ENCODE results near the gene IL10. TPM values are rescaled to one million over a fixed set of nuclear protein-coding genes. Genes with fewer than 3 reads are reported as not detected.

Gene IL10
- total and polyA plus RNA-seq, 8 donors: 0.29 to 7.2 (median 1.5) TPM; not detected in 2

DNA sequence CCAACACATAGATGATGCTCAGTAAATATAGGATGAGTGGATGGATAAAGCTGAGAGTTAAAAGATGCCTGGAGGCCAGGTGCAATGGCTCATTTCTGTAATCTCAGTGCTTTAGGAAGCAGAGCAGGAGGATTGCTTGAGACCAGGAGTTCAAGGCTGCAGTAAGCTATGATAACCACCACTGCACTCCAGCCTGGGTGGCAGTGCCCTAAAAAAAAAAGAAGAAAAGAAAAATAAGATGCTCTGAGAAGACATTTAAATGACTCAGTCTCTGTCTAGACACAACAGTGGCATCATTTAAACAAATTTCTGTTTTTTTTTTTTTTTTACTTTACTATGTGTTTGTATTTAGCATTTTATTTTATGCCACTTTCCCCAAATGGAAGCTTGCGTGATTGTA lies 27.0 kb downstream of the IL10 start:
- WGBS, 5 donors: 89 to 96% (median 94%) methylated on average over 1 of the region's 1 CpG
- no peaks in the 10 kb centered on the region for H3K36me3 ChIP-seq
- H3K4me3 ChIP-seq: no peak overlapping the region
- TF ChIP-seq, protein P1, sequence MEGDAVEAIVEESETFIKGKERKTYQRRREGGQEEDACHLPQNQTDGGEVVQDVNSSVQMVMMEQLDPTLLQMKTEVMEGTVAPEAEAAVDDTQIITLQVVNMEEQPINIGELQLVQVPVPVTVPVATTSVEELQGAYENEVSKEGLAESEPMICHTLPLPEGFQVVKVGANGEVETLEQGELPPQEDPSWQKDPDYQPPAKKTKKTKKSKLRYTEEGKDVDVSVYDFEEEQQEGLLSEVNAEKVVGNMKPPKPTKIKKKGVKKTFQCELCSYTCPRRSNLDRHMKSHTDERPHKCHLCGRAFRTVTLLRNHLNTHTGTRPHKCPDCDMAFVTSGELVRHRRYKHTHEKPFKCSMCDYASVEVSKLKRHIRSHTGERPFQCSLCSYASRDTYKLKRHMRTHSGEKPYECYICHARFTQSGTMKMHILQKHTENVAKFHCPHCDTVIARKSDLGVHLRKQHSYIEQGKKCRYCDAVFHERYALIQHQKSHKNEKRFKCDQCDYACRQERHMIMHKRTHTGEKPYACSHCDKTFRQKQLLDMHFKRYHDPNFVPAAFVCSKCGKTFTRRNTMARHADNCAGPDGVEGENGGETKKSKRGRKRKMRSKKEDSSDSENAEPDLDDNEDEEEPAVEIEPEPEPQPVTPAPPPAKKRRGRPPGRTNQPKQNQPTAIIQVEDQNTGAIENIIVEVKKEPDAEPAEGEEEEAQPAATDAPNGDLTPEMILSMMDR (IDR thresholded peaks at IDR 0.05): no peak
- TF ChIP-seq POLR2AphosphoS5 (IDR thresholded peaks at IDR 0.05): no peak
- no peak for TF ChIP-seq POLR2A (IDR thresholded peaks at IDR 0.05)
- no peak for TF ChIP-seq EP300 (IDR thresholded peaks at IDR 0.05)
- intact Hi-C loops (cut with DNase I; ENCODE audit: low total_unique reads): no loop called here
- H3K27me3 ChIP-seq: no peaks in the 10 kb centered on the region
- H3K27ac ChIP-seq: no peak overlapping the region
- no peaks in the 10 kb centered on the region for H3K4me1 ChIP-seq
- no peak for DNase-seq
- no peaks in the 10 kb centered on the region for H3K9me3 ChIP-seq

DNA sequence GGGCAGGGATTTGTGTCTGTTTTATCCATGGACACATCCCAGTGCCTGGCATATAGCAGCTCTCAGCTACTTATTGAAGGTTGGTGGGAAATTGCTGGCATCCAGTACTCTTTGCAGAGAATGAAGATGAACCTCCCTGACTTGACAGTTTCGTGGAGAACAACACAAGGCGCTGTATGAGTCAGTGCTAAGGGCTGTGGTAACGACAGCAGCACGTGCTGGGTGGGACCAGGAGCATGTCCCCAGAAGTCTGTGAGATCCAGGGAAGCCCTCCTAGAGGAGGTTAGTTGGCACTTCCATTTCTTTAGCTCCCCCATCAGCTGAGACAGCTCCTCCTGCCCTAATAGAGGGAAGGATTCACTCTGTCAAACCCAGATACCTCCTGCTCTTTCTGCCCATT lies 27.6 kb downstream of the IL10 start:
- Histone ChIP-seq H3K27ac (no peak overlapping the region), H3K27me3 (no peaks in the 10 kb centered on the region), H3K4me1 (no peaks in the 10 kb centered on the region), H3K36me3 (no peaks in the 10 kb centered on the region), H3K4me3 (no peak overlapping the region), H3K9me3 (no peaks in the 10 kb centered on the region)
- 54 to 75% (median 61%) methylated on average over 3 to 4 of the region's 4 CpGs for WGBS, 5 donors
- intact Hi-C loops (cut with DNase I; ENCODE audit: low total_unique reads): no loop called here
- DNase-seq: no peak
- TF ChIP-seq POLR2AphosphoS5 (IDR thresholded peaks at IDR 0.05) (no peak), POLR2A (IDR thresholded peaks at IDR 0.05) (no peak), EP300 (IDR thresholded peaks at IDR 0.05) (no peak)
- TF ChIP-seq, protein P1 (IDR thresholded peaks at IDR 0.05): no peak

DNA sequence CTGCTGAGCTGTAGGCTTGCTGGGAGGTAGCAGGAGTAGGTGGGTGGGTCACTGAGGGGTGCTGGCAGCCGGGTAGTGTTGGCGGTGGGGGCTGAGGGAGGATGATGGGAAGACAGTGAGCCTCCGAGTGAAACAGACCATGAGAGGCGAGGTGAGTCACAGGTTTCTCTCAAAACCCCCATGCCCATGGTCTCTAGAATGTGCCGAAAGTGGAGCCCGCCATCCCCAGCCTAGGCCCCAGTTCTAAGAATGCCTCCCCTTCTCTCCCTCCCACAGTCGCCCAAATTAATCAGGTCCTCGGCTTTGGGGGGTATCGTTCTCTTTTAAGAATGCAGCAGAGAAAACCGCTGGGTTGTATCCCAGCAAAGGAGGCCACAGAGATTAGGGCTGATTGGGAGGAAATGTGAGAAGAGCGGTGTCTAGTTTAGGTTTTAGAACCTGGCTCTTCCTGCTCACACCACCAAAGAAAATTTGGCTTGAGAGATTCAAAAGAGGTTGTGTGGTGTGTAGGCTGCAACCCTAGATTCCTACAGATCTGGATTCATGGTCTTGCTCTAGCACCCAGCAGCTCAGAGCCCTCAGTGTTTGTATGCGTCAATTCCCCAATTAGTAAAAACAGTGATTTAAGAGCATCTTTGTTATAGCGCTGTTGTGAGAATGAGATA lies 29.4 kb downstream of the IL10 start:
- H3K4me1 ChIP-seq: peaks cover 0 to 18% (median 14%) of the 10 kb centered on the region in 4 donors
- no peak for DNase-seq
- H3K36me3 ChIP-seq: no peaks in the 10 kb centered on the region
- no peak overlapping the region for H3K4me3 ChIP-seq
- H3K9me3 ChIP-seq: no peaks in the 10 kb centered on the region
- intact Hi-C loops (cut with DNase I; ENCODE audit: low total_unique reads): no loop called here
- no peak for TF ChIP-seq POLR2AphosphoS5 (IDR thresholded peaks at IDR 0.05)
- no peak for TF ChIP-seq POLR2A (IDR thresholded peaks at IDR 0.05)
- no peak for TF ChIP-seq EP300 (IDR thresholded peaks at IDR 0.05)
- TF ChIP-seq, protein P1 (IDR thresholded peaks at IDR 0.05): no peak
- H3K27me3 ChIP-seq: no peaks in the 10 kb centered on the region
- 64 to 76% (median 72%) methylated on average over 13 of the region's 13 CpGs for WGBS, 5 donors
- H3K27ac ChIP-seq: no peak overlapping the region

DNA sequence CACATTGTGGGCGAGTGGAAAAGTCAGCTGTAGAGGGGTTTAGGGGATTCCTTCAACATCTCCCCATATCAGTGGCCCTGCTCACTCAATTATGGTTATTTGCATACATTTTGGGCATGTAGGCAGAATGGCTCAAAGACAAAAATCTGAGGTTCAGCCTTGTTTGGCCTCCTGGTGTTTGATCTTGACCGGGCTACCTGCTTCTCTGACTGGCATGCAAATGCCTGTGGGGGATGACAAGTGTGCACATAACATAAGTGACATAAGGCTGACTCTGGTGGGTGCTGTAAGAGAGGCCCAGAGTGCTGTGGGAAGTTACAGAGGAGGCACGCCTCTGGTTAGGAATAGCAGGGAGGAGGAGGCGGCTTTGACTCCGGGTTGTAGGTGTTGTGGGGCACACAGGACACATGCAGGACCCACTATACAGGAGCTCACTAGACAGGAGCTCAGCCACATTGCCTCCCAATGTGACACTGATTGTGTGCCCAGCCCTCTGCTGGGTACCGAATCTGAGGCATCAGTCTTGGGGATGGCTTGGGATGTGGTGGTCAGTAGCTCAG lies 31.1 kb downstream of the IL10 start:
- no peak for DNase-seq
- no peak overlapping the region for H3K27ac ChIP-seq
- H3K27me3 ChIP-seq: no peaks in the 10 kb centered on the region
- H3K9me3 ChIP-seq: no peaks in the 10 kb centered on the region
- no peak overlapping the region for H3K4me3 ChIP-seq
- peaks cover 0 to 34% (median 18%) of the 10 kb centered on the region in 4 donors for H3K4me1 ChIP-seq
- intact Hi-C loops (cut with DNase I; ENCODE audit: low total_unique reads): no loop called here
- H3K36me3 ChIP-seq: peaks cover 0 to 10% (median under 1%) of the 10 kb centered on the region in 4 donors
- WGBS, 5 donors: 84 to 89% (median 85%) methylated on average over 6 of the region's 6 CpGs
- TF ChIP-seq EP300 (IDR thresholded peaks at IDR 0.05): no peak
- no peak for TF ChIP-seq POLR2A (IDR thresholded peaks at IDR 0.05)
- TF ChIP-seq, protein P1 (IDR thresholded peaks at IDR 0.05): no peak
- no peak for TF ChIP-seq POLR2AphosphoS5 (IDR thresholded peaks at IDR 0.05)

Measured in stomach (tissue), 9 donors.